GM18519 (cell line): ENCODE measurements around the gene PRADC1.

Experiments used
- ATAC-seq: cut with Tn5 transposase; IDR thresholded peaks from one replicate; pipeline ENCODE4 v1.9.1; 2021; ENCODE audit warnings: mild to moderate bottlenecking, moderate library complexity; ENCODE audit not compliant: unreplicated experiment, low FRiP score

PRADC1 gene

DNA sequence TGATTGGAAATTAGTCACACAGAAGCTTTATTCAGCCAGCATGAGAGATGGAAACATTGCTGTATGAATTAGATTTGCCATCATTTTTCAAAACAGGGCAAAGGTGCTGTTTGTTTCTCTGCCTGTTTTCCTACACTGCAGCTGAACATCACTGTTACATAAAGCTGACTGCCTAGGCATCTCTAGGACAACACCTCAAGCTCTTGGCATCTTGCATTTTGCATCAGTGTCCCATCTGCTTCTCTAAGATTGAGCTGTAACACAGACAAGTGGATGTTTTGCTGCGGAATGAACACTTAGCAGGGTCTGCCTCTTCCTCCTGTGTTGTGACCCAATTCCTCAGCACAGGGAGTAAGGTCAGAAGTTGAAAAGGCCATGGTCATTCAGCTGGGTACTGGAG lies 5.9 kb upstream of the PRADC1 start:
- no peak for ATAC-seq

DNA sequence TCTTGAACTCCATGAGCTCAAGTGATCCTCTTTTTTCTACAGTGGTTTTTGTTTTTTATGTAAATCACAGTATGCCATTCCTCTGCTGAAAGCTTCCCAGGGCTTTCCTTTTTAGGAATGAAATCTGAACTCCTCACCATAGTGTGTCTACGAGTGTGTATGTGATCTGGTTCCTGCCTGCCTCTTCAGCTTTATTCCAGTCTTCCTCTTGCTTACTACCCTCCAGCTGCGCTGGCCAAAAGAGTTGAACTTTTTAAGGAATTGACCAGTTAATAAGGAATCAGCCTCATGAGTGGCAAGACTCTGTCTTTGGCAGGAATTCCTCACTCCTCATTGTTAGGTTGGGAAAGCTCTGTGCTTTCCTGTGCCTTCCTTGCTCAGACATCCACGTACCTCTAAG lies 5.1 kb upstream of the PRADC1 start:
- no peak for ATAC-seq

DNA sequence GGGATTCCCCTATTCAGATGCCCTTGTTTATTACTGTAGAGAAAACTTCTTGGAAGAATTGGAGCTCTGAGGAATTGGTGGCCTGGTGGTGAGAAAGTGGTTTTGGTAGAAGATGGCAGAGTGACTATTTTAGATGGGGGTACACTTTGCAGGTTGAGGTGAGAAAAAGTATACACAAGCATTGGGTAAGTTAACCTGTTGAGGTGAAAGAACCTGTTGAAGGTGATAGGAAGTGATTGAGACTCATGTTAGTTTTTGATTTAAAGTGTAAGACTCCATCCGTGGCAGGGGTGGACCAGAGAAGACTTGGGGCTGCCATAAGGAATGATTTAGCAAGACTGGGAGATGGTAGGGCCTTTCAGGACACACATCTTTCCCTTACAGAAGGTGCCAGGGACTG lies 4.1 kb upstream of the PRADC1 start:
- ATAC-seq: no peak

- no peak for ATAC-seq
Measured at GRCh38 chr2:73235315-73236028, 2.4 kb upstream of the PRADC1 start.

GRCh38 chr2:73233932-73234832 lies 1.1 kb upstream of the PRADC1 start, which contains the start of gene CCT7:
Gene CCT7, plus strand, starts transcription at chr2:73234308. Its CDS starts 71 bp downstream, at chr2:73234379.
- peak; percentile 38 for ATAC-seq

DNA sequence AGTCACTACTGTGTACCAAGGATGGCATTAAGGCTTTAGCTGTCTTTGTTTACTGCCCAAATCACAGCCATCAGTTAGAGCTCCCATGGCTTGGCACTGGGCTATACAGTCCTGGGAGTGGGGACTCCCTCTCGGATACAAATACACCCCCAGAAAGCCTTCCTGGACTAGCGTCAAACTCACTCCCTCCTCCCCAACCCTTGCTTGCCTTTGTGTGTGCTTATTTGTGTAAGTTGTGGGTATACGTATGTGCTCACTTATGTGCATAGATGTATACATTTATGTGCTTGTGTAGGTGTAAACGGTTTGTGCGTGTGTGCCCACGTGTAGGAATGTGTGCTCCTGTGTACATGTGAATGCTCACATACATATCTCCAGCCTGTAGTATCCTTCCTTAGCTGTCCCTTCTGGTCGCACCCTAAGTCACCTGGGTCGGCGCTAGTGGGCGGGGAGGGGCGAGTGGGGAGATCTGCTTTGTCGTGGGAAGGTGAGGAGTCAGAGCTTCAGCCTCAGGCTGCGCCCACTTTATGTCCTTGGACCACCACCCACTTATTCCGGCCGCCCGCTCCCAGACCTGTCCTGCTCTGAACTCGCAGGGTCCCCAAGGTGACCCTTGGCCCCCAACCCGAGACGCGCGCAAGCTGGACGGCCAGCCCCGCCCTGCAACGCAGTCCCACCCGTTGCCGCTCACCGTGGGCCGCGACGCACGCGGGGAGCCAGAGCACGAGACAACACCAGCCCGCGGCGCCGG lies 461 bp downstream of the PRADC1 start:
- ATAC-seq: no peak

DNA sequence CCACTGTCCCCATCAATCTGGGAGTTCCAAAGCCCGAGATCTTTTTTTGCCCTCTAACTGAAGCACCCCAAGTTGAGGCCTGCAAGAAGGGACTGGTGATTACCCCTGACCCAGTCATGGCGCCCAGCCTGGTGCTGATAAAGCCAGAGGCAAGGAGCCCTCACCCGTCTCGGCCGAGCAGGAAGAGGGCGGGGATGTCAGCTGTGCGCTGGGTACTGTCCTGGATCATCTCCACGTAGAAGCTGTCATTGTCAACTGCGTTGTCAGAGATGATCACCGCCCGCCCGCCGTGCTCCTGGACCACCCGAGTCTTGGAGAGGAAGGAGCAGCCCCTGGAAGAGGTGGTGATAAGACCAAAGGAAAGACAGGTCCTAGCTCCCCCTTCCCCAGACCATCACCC lies 4.4 kb downstream of the PRADC1 start:
- ATAC-seq: no peak

- ATAC-seq: no peak
Measured at GRCh38 chr2:73227086-73227485, 6.0 kb downstream of the PRADC1 start.

DNA sequence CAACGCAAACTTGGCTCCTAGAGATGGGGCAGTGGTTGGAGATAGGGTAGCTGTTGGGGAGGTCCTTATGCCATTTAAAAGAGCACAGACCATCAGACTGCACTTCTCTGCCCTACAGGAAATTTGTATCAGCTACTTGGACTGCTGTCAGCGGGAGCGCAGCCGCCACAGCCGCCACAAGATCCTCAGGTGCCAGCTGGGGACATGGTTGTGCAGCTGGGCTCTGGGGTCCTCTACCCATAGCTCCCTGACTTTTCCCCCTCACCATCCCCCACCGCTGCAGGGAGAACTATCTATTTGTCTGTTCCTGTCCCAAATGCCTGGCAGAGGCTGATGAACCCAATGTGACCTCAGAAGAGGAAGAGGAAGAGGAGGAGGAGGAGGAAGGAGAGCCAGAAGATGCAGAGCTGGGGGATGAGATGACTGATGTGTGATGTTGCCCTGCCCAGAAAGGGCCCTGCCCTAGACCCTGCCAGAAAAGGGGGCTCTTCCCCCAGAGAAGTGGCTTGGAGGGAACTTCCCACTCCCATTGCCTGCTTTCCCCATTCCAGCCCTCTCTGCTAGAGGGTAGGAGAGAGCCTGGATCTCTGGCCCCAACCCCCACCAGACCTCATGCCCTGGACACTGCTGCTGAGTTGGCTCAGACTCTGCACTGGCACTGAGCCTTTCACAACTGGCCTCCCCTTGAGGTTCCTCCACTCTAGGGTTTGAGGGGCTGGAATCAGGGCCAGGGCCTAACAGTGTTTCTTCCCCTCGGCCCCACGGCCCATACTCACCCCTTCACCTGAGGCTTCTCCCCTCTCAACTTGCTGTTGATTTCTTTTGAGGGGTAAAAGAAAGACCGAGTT lies 7.3 kb downstream of the PRADC1 start:
- no peak for ATAC-seq

- ATAC-seq: no peak
Measured at GRCh38 chr2:73223821-73224220, 9.2 kb downstream of the PRADC1 start.

DNA sequence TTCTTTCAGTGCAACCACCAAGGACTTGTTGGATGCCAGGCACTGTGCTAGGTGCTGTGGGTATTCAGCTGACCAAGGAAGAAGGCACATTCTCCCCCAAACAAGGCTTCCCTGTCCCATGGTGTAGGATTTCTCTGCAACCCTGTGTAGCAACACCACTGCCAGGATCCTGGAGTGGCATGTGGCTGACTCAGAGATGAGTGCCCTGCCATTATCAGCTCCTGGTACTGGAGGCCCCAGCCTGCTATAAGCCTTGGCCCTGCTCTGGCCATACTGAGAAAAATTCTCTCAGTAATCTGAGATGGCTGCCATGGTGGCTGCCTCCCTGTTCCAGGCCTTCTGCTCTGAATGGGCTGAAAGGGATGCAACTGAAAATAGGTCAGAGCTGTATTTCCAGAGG lies 14.7 kb downstream of the PRADC1 start:
- ATAC-seq: no peak

- no peak for ATAC-seq
Measured at GRCh38 chr2:73217826-73218225, 15.2 kb downstream of the PRADC1 start.

GRCh38 chr2:73217160-73217559 lies 15.9 kb downstream of the PRADC1 start:
- no peak for ATAC-seq

DNA sequence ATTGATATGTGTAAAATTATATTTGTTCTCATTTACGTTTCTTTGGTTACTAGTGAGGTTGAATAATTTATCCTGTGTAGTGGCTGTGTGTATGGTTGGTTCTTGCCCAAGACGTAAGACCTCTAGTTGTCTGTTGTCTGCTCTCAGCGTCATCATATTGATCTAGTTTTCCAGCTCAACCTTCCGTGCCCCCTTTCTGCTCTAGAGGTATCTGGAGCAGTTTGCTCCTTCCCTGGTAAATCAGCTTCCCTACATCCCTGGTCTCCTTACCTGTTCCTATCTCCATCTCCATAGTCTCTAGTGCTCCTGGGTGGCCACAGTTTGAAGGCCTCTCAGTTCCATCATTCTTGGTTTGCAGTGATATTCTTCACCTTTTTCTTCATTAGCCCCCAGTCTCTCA lies 17.8 kb downstream of the PRADC1 start:
- ATAC-seq: no peak

GRCh38 chr2:73214120-73215035 lies 18.7 kb downstream of the PRADC1 start, which contains the start of gene SMYD5:
Gene SMYD5, plus strand, starts transcription at chr2:73214245. Its CDS starts 22 bp downstream, at chr2:73214267.
- ATAC-seq: peak; percentile 66

DNA sequence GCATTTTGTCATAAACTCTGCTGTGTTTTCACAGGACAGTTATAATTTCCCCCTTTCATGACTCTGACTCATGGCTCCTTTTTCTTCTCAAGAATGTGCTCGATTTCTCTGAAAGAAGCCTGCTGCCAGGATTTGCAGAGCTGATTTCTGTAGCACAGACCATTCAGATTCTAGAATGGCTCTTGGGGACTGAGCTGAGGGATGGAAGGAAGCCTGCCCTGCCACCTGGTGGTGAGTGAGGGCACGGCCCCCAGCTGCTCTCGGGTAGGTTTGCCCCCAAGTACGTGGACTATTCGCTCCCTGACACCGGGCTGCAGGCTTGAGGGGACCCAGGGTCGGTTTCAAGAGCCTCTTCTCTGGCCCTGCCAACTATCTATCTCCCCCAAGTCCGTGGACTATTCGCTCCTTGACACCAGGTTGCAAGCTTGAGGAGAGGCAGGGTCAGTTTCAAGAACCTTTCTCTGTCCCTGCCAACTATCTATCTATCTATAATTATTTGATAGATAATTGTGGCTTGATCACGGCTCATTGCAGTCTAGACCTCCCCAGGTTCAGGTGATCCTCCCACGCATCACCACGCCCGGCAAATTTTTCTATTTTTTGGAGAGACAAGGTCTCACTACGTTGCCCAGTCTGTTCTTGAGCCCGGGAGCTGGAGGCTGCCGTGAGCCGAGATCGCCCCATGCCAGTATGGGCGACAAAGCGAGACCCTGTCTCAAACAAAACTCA lies 20.4 kb downstream of the PRADC1 start:
- no peak for ATAC-seq

GRCh38 chr2:73212098-73212447 lies 21.0 kb downstream of the PRADC1 start:
- ATAC-seq: no peak

DNA sequence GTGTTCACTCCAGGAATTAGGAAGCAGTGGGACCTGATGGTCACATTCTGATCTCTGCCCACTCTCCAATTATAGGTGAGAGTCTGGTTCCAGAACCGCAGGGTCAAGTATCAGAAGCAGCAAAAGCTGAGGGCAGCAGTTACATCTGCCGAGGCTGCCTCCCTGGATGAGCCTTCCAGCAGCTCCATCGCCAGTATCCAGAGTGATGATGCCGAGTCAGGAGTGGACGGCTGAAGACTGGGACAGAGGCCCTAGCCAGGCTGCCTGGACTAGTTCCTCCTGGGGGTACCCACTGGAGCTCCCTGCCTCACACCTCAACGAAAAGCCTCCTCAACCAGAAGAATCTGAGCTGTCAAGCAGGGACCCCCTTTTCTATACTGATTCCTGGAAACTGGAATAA lies 22.3 kb downstream of the PRADC1 start:
- no peak for ATAC-seq
